DMS 273 (cell line): ENCODE data around the gene PNLIP.

ENCODE experiments used
- DNase-seq: peaks from one replicate; lab custom pipeline; 2025; ENCODE audit not compliant: unreplicated experiment; lab: John Stamatoyannopoulos, UW

The PNLIP gene

DNA sequence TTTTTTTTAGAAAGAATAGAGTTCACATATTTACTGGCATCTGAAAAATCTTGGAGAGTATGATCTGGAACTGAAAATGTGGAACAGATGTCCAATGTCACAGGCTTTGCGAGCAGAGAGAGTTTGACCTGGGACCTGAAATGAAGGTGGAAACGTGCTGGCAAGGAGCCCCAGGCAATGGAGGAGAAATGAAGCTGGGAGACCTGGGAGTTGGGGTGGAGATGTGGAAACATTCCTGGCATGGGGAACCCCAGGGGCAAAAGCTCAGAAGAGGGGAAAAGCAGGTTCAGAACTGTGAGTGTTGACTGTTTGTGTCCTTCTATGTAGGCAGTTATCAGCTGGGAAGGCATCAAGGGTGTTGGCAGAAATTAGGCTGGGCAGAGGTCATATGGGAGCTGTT, 67.7 kb downstream of the PNLIP start:
- DNase-seq: no peak

DNA sequence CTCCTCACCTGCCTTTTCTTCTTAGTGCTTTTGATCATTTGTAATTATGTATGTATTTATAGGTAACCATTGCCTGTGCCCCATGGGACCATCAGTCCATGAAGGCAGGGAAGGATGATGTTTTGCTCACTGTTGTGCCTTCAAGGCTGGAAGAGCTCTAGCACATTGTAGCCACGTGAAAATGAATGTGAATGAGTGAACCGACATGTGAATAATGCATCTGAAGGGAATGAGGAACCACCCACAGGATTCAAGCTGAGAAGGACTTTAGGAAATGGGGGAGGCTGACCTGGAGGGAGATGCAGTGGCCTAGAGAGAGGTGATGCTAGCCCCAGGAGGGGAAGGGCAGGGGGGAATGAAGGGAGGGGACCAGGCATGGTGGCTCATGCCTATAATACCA, 69.1 kb downstream of the PNLIP start:
- no peak for DNase-seq

DNA sequence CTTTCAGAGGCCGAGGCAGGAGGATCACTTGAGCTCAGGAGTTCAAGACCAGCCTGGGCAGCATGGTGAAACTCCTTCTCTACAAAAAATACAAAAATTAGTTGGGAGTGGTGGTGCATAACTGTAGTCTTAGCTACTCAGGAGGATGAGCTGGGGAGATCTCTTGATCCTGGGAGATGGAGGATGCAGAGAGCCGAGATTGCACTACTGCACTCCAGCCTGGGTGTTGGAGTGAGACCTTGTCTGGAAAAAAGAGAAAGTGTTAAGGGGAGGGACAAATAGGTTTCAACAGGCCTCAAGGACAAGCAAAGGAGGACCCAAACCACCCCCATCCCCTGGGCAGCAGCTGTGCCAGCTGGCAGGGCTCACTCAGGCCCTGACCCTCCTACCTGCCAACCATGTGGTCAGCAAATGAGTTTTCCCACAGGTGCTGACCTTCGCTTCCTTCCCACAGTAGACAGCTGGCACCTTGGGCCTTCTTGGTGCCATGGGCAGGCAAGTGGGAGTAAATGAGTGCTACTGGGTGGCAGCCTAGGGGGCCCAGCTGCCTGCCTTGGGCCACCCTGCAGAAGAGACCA, 69.6 kb downstream of the PNLIP start:
- no peak for DNase-seq
